Gastrocnemius medialis (tissue), 4 donors: ENCODE measurements around the gene DDR2.

Experiments used
- POLR2A ChIP-seq, 2 donors: fragments of 450-650 bp; IDR thresholded peaks; one replicate each; pipeline ENCODE4 v1.6.1; 2017; ENCODE audit warnings: antibody characterized with exemption in 2 of 2, mild to moderate bottlenecking in 2 of 2, moderate library complexity in 2 of 2
- TF ChIP-seq, protein P1 (sequence below), 5 experiments: fragments of 450-650 bp in 3 of 5; fragments of 200-600 bp in 2 of 5; sonication (generic) in 2 of 5; IDR thresholded peaks in 4 of 5; conservative IDR thresholded peaks in 1 of 5; 1 replicate in 4 of 5; 2 replicates in 1 of 5; pipeline ENCODE4 v1.5.1; 2016 to 2019; ENCODE audit warnings: antibody characterized with exemption in 5 of 5, mild to moderate bottlenecking in 3 of 5, moderate library complexity in 3 of 5

DNA sequence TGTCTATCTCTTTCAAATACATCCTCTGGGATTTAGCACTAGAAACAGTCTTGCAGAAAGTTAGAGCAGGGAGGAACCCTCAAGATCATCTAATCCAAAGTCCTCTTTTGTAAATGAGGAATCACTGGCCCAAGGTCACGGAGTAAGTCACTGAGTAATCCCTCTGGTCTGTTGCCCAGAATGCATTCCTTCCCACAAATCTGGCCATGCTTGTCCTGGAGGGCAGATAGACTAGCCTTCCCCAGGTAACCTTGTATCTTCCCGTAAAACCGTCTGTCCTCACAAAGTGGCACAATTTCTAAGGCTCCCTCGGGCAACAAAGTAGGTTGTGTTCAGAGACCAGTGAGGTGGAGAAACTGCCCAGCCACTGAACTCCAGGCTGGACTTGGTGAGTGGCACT, 46.2 kb downstream of the DDR2 start:
- TF ChIP-seq, protein P1, sequence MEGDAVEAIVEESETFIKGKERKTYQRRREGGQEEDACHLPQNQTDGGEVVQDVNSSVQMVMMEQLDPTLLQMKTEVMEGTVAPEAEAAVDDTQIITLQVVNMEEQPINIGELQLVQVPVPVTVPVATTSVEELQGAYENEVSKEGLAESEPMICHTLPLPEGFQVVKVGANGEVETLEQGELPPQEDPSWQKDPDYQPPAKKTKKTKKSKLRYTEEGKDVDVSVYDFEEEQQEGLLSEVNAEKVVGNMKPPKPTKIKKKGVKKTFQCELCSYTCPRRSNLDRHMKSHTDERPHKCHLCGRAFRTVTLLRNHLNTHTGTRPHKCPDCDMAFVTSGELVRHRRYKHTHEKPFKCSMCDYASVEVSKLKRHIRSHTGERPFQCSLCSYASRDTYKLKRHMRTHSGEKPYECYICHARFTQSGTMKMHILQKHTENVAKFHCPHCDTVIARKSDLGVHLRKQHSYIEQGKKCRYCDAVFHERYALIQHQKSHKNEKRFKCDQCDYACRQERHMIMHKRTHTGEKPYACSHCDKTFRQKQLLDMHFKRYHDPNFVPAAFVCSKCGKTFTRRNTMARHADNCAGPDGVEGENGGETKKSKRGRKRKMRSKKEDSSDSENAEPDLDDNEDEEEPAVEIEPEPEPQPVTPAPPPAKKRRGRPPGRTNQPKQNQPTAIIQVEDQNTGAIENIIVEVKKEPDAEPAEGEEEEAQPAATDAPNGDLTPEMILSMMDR (IDR thresholded peaks at IDR 0.05 in 4 of 5, conservative IDR thresholded peaks at IDR 0.05 in 1 of 5): no peak
- TF ChIP-seq POLR2A (IDR thresholded peaks at IDR 0.05): no peak
